Activated T-helper 1 cell treated with Interleukin-2 at 50 U/mL for 16 hours (primary cell): ENCODE results near the gene LMTK3.
A peak's percentile ranks its signal among the peaks of the same experiment; 100 is the strongest.

ENCODE experiments used
- DNase-seq: peaks from one replicate; pipeline ENCODE4 v3.0.0-alpha.2; 2020; ENCODE audit warnings: low read depth

The LMTK3 gene

GRCh38 chr19:48511800-48512503 is at the start of gene LMTK3:
Gene LMTK3 (minus strand): TSS chr19:48511835. CDS start chr19:48511576, 259 bp downstream.
- DNase-seq, result peak; percentile 77

- DNase-seq, result no peak
These were observed 49.8 kb upstream of the LMTK3 start for GRCh38 chr19:48561412-48561811.

GRCh38 chr19:48560095-48560530 is 48.5 kb upstream of the LMTK3 start:
- no peak for DNase-seq

- no peak for DNase-seq
These were observed 46.5 kb upstream of the LMTK3 start for GRCh38 chr19:48558018-48558684.

GRCh38 chr19:48556825-48557224 is 45.2 kb upstream of the LMTK3 start:
- no peak for DNase-seq

- DNase-seq, result no peak
These were observed 44.5 kb upstream of the LMTK3 start for GRCh38 chr19:48556163-48556562.

GRCh38 chr19:48554385-48555091 is 42.9 kb upstream of the LMTK3 start:
- DNase-seq, result no peak

GRCh38 chr19:48553676-48554384 is 42.2 kb upstream of the LMTK3 start:
- no peak for DNase-seq

GRCh38 chr19:48552406-48553322 is 41.0 kb upstream of the LMTK3 start:
- DNase-seq, result no peak

- no peak for DNase-seq
These were observed 40.0 kb upstream of the LMTK3 start, which contains the start of gene SULT2B1 for GRCh38 chr19:48551437-48552302. Gene SULT2B1 (plus strand): TSS chr19:48552172. CDS start chr19:48552253, 81 bp downstream.

GRCh38 chr19:48549380-48549779 is 37.7 kb upstream of the LMTK3 start:
- no peak for DNase-seq

GRCh38 chr19:48548253-48548911 is 36.7 kb upstream of the LMTK3 start:
- no peak for DNase-seq

- DNase-seq, result no peak
These were observed 36.1 kb upstream of the LMTK3 start for GRCh38 chr19:48547722-48548121.

GRCh38 chr19:48544856-48545750 is 33.5 kb upstream of the LMTK3 start:
- DNase-seq, result no peak

GRCh38 chr19:48543121-48543710 is 31.6 kb upstream of the LMTK3 start:
- DNase-seq, result no peak

- DNase-seq, result no peak
These were observed 30.2 kb upstream of the LMTK3 start for GRCh38 chr19:48541813-48542212.

GRCh38 chr19:48540110-48540509 is 28.5 kb upstream of the LMTK3 start:
- DNase-seq, result no peak

- DNase-seq, result no peak
These were observed 28.0 kb upstream of the LMTK3 start for GRCh38 chr19:48539503-48540096.
